Activated CD4-positive, alpha-beta memory T cell treated with anti-CD3 and anti-CD28 coated beads, Interleukin-2, amount 10 ng/mL, durations not matched to agents 7 days and 5 days (primary cell): Measurements from ENCODE around the gene ADIPOR2. TPM values are rescaled to one million over a fixed set of nuclear protein-coding genes. Genes with fewer than 3 reads are reported as not detected.
"Not testable (repeated sequence)": the region's sequence is repeated elsewhere in the genome, so short reads cannot be mapped to it uniquely, and the experiment has no call there.

Experiments
- CTCF ChIA-PET: fragments of 350-600 bp; sonication (Branson Sonifier 250); formaldehyde crosslinking; loops from one replicate; lab custom pipeline; 2021; ENCODE audit warnings: antibody characterized with exemption, inconsistent platforms; lab: Charles Lee
- POLR2A ChIA-PET: fragments of 350-600 bp; sonication (Branson Sonifier 250); formaldehyde crosslinking; loops from one replicate; lab custom pipeline; 2021; ENCODE audit warnings: antibody characterized with exemption; lab: Charles Lee
- DNase-seq: peaks from one replicate; pipeline ENCODE4 v3.0.0-alpha.2; 2020
- H3K27ac Mint-ChIP-seq: one replicate; pipeline ENCODE4 v1.8.0; 2021; ENCODE audit warnings: mild to moderate bottlenecking, mixed read lengths
- H3K27me3 Mint-ChIP-seq: one replicate; pipeline ENCODE4 v1.8.0; 2021; ENCODE audit warnings: mixed read lengths
- H3K36me3 Mint-ChIP-seq: one replicate; pipeline ENCODE4 v1.8.0; 2021; ENCODE audit warnings: low read depth, mixed read lengths
- H3K4me1 Mint-ChIP-seq: one replicate; pipeline ENCODE4 v1.8.0; 2021; ENCODE audit warnings: mixed read lengths
- H3K4me3 Mint-ChIP-seq: one replicate; pipeline ENCODE4 v1.8.0; 2021; ENCODE audit warnings: mild to moderate bottlenecking, mixed read lengths
- H3K9me3 Mint-ChIP-seq: one replicate; pipeline ENCODE4 v1.8.0; 2021; ENCODE audit warnings: mixed read lengths
- total RNA-seq, 2 experiments: library from RNA; stranded (reverse); gene quantifications; one replicate each; pipeline ENCODE4 v1.2.3, GENCODE V29; 2021

Gene ADIPOR2
- total RNA-seq, 2 experiments from 2014 or later, result 63.8 to 71.8 TPM

GRCh38 chr12:1695886-1696670 lies 5.2 kb downstream of the ADIPOR2 start:
- H3K27ac Mint-ChIP-seq, result no peak overlapping the region
- ChIA-PET CTCF (interaction anchor here (0.7 to 2.4 kb wide), 3 partner anchors 43 to 329 kb away, joined by 3 to 8 read pairs (median 6); no protein-coding TSS in a partner anchor), POLR2A (no interaction called here)
- H3K4me3 Mint-ChIP-seq, result no peak overlapping the region
- H3K9me3 Mint-ChIP-seq, result no peaks in the 10 kb centered on the region
- H3K27me3 Mint-ChIP-seq, result no peaks in the 10 kb centered on the region
- DNase-seq, result no peak
- H3K36me3 Mint-ChIP-seq, result peaks cover 26% of the 10 kb centered on the region
- H3K4me1 Mint-ChIP-seq, result peaks cover 55% of the 10 kb centered on the region

DNA sequence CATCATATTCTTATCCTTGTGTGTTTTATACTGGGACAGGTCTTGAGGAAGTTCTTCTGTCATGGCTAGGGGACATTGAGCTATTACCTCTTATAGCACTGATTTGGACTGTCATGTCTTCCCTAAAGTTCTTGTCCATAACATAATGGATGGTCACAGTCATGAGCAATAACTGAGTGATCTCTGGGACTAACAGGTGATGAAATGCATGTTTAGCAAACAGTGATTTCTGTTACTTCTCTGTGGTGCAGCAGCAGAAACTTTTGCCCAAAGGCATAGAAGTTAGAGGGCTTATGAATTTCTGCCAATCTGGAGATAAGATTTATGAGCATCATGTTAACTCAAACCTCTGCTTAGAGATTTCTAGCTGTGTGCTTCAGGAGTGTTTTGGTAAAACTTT lies 5.9 kb downstream of the ADIPOR2 start:
- ChIA-PET CTCF (interaction anchor here (0.7 to 2.4 kb wide), 4 partner anchors 44 to 330 kb away, joined by 3 to 8 read pairs (median 5); no protein-coding TSS in a partner anchor), POLR2A (no interaction called here)
- Mint-ChIP-seq H3K4me1 (peaks cover 50% of the 10 kb centered on the region), H3K9me3 (no peaks in the 10 kb centered on the region), H3K27ac (no peak overlapping the region), H3K36me3 (peaks cover 23% of the 10 kb centered on the region), H3K27me3 (no peaks in the 10 kb centered on the region), H3K4me3 (no peak overlapping the region)
- no peak for DNase-seq

- no peak for DNase-seq
- POLR2A ChIA-PET, result no interaction called here
- H3K4me1 Mint-ChIP-seq, result peaks cover 48% of the 10 kb centered on the region
- CTCF ChIA-PET, result interaction anchor here (1.0 to 2.4 kb wide), 2 partner anchors 44 to 62 kb away, joined by 4 to 8 read pairs; no protein-coding TSS in a partner anchor
- H3K4me3 Mint-ChIP-seq, result no peak overlapping the region
- H3K36me3 Mint-ChIP-seq, result peaks cover 26% of the 10 kb centered on the region
- H3K9me3 Mint-ChIP-seq, result no peaks in the 10 kb centered on the region
- no peaks in the 10 kb centered on the region for H3K27me3 Mint-ChIP-seq
- H3K27ac Mint-ChIP-seq, result no peak overlapping the region
Measured at GRCh38 chr12:1697271-1697670, 6.4 kb downstream of the ADIPOR2 start.

DNA sequence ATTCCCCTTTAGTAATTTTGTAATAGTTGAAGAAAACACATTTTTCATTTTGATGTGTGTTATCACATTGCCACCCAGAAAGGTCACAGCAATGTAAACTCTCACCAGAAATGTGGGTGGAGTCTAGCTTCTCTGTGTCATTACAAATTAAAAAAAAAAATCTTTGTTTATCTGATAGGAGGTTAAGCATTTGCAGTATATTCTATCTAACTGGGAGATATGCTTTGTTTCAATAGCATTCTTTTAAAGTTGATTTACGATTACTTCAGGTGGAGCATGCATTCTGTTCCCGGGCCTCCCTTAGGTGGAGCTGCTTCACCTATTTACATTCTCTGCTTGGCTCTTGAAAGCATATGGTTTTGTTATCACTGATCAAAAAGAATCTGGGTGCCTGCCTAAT lies 7.8 kb downstream of the ADIPOR2 start:
- ChIA-PET CTCF (interaction anchor here (0.6 to 1.2 kb wide), 2 partner anchors 27 to 92 kb away, joined by 3 to 6 read pairs; no protein-coding TSS in a partner anchor), POLR2A (no interaction called here)
- Mint-ChIP-seq H3K27me3 (no peaks in the 10 kb centered on the region), H3K4me3 (no peak overlapping the region), H3K4me1 (peaks cover 42% of the 10 kb centered on the region), H3K36me3 (peaks cover 21% of the 10 kb centered on the region), H3K27ac (no peak overlapping the region), H3K9me3 (no peaks in the 10 kb centered on the region)
- DNase-seq, result no peak

DNA sequence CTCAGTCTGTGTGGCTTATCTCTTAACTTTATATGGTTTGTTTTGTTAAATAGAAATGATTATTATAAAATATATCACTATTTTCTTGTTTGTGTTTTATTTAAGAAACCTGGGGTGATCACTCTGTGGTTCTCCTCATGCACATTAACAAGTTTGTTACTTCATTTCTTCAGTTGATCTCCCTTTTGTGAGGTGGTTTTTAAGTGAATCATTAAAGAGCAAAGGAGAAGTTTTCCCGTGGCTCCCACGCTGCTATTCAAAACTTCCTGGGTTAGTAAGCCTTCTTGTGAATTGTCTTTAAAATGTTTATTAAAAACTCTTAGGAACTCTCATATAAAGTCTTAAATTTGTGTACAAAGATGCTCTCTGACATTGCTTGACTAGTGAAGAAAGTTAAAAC lies 11.8 kb downstream of the ADIPOR2 start:
- H3K36me3 Mint-ChIP-seq, result peaks cover 19% of the 10 kb centered on the region
- ChIA-PET POLR2A (interaction anchor here (1.9 kb wide), 1 partner anchor 12 kb away, joined by 10 read pairs; the partner anchor contains the start of gene ADIPOR2), CTCF (interaction anchor here (0.6 kb wide), 1 partner anchor 35 kb away, joined by 3 read pairs; no protein-coding TSS in a partner anchor)
- no peak overlapping the region for H3K27ac Mint-ChIP-seq
- H3K4me1 Mint-ChIP-seq, result peaks cover 49% of the 10 kb centered on the region
- H3K27me3 Mint-ChIP-seq, result no peaks in the 10 kb centered on the region
- no peaks in the 10 kb centered on the region for H3K9me3 Mint-ChIP-seq
- H3K4me3 Mint-ChIP-seq, result no peak overlapping the region
- no peak for DNase-seq

- no peak overlapping the region for H3K4me3 Mint-ChIP-seq
- H3K4me1 Mint-ChIP-seq, result peaks cover 43% of the 10 kb centered on the region
- H3K9me3 Mint-ChIP-seq, result no peaks in the 10 kb centered on the region
- DNase-seq, result no peak
- no peaks in the 10 kb centered on the region for H3K27me3 Mint-ChIP-seq
- H3K36me3 Mint-ChIP-seq, result peaks cover 28% of the 10 kb centered on the region
- ChIA-PET CTCF (interaction anchor here (0.7 to 1.2 kb wide), 4 partner anchors 11 to 664 kb away, joined by 3 to 4 read pairs (median 3); no protein-coding TSS in a partner anchor), POLR2A (interaction anchor here (1.9 kb wide), 1 partner anchor 13 kb away, joined by 10 read pairs; the partner anchor contains the start of gene ADIPOR2)
- no peak overlapping the region for H3K27ac Mint-ChIP-seq
Measured at GRCh38 chr12:1703771-1704722, 13.2 kb downstream of the ADIPOR2 start.

GRCh38 chr12:1705774-1706631 lies 15.1 kb downstream of the ADIPOR2 start:
- Mint-ChIP-seq H3K27ac (no peak overlapping the region), H3K27me3 (no peaks in the 10 kb centered on the region), H3K4me3 (no peak overlapping the region), H3K9me3 (peaks cover 5% of the 10 kb centered on the region), H3K36me3 (peaks cover 34% of the 10 kb centered on the region), H3K4me1 (peaks cover 39% of the 10 kb centered on the region)
- ChIA-PET POLR2A (interaction anchor here (0.9 kb wide), 1 partner anchor 15 kb away, joined by 3 read pairs; no protein-coding TSS in a partner anchor), CTCF (interaction anchor here (1.0 kb wide), 1 partner anchor 85 kb away, joined by 3 read pairs; no protein-coding TSS in a partner anchor)
- DNase-seq, result no peak

DNA sequence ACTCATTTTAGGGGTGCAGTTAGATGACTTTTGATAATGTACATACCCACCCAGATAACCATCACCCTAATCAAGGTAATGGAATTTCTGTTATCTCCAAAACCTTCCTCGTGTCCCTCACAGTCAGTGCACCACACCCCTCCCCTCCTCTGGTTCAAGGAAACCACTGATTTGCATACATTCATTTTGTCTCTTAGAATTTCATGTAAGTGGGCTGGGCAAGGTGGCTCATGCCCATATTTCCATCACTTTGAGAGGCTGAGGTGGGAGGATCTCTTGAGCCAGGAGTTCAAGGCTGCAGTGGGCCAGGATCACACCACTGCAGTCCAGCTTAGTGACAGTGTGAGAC lies 15.7 kb downstream of the ADIPOR2 start:
- CTCF ChIA-PET, result interaction anchor here (1.0 kb wide), 1 partner anchor 84 kb away, joined by 3 read pairs; no protein-coding TSS in a partner anchor
- Mint-ChIP-seq H3K27ac (no peak overlapping the region), H3K27me3 (no peaks in the 10 kb centered on the region), H3K4me1 (peaks cover 39% of the 10 kb centered on the region), H3K36me3 (peaks cover 34% of the 10 kb centered on the region), H3K9me3 (peaks cover 5% of the 10 kb centered on the region), H3K4me3 (no peak overlapping the region)
- POLR2A ChIA-PET, result interaction anchor here (0.9 kb wide), 1 partner anchor 15 kb away, joined by 3 read pairs; no protein-coding TSS in a partner anchor
- no peak for DNase-seq

DNA sequence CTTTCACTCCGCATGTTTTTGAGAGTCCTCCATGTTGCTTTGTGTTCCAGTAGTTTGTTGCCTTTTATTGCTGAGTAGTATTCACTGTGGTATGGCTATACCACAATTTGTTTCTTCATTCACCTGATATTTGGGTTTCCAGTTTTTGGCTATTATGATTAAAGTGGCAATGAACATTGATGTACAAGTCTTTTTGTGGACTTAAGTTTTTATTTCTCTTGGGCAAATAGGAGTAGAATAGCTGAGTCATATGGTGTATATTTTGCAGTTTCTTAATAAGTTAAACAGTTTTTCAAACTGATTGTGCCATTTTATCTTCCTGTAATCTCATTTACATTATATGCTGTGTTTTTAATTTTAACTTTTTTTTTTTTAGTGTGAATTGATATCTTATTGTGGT lies 16.2 kb downstream of the ADIPOR2 start:
- POLR2A ChIA-PET, result no interaction called here
- no peak for DNase-seq
- peaks cover 5% of the 10 kb centered on the region for H3K9me3 Mint-ChIP-seq
- H3K4me3 Mint-ChIP-seq, result no peak overlapping the region
- H3K27ac Mint-ChIP-seq, result no peak overlapping the region
- H3K27me3 Mint-ChIP-seq, result no peaks in the 10 kb centered on the region
- peaks cover 33% of the 10 kb centered on the region for H3K36me3 Mint-ChIP-seq
- H3K4me1 Mint-ChIP-seq, result peaks cover 38% of the 10 kb centered on the region
- CTCF ChIA-PET, result no interaction called here

GRCh38 chr12:1709968-1710367 lies 19.1 kb downstream of the ADIPOR2 start:
- CTCF ChIA-PET, H3K4me3 Mint-ChIP-seq, POLR2A ChIA-PET, H3K27me3 Mint-ChIP-seq, DNase-seq, H3K27ac Mint-ChIP-seq: not testable (repeated sequence)
- Mint-ChIP-seq H3K36me3 (peaks cover 48% of the 10 kb centered on the region), H3K9me3 (peaks cover 20% of the 10 kb centered on the region), H3K4me1 (peaks cover 25% of the 10 kb centered on the region)

DNA sequence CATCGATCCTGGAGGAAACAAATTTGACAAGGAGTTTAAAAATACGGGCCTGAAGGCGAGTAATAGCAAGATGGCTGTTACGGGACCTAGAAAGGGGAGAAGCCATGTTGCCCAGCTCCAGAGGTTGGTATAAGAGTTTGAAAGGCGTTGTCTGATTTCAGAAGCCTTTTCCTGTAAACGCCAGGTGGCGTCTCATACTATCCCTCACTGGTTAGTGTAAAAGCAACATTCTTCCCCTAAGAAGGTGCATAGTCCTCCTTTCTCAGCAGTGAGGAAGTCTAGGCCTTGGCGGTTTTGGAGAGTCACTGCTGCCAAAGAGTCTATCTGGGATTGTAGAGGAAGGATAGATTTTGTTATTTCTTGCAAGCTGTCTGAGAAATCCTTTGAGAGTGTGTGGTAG lies 20.0 kb downstream of the ADIPOR2 start:
- peaks cover 21% of the 10 kb centered on the region for H3K9me3 Mint-ChIP-seq
- H3K4me3 Mint-ChIP-seq, H3K27ac Mint-ChIP-seq, CTCF ChIA-PET, POLR2A ChIA-PET, H3K27me3 Mint-ChIP-seq, DNase-seq: not testable (repeated sequence)
- H3K4me1 Mint-ChIP-seq, result peaks cover 23% of the 10 kb centered on the region
- peaks cover 54% of the 10 kb centered on the region for H3K36me3 Mint-ChIP-seq
